Fibroblast of skin of right biceps (primary cell): ENCODE measurements around the gene RABL2A.
"Not testable (repeated sequence)": the region's sequence is repeated elsewhere in the genome, so short reads cannot be mapped to it uniquely, and the experiment has no call there.

Source experiments
- DNase-seq: peaks from one replicate; pipeline ENCODE4 v3.0.0-alpha.2; 2013

Gene RABL2A

GRCh38 chr2:113690871-113691270, 63.8 kb downstream of the RABL2A start:
- not testable (repeated sequence) for DNase-seq
